ENCODE data around the gene GOT1. TPM values are rescaled to one million over a fixed set of nuclear protein-coding genes. Genes with fewer than 3 reads are reported as not detected.

GOT1 gene
- total RNA-seq, 1 experiment from 2014 or later = 56.8 TPM

DNA sequence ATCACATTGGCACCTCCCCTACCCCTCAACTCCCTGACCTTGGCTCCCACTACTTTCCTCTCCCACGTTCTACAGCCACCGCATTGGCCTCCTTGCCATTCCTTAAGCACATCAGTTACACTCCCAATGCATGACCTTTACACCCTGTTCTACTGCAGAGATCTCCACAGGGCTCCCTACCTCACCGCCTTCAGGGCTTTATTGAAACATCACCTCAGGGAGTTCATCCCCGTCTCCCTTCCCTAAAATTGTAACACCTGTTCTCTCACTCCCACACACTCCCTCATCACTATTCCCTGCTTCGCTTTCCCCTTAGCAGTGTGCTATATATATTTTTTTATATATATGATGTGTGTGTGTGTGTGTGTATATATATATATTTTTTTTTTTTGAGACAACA, 82.8 kb downstream of the GOT1 start:
- no peak for DNase-seq (ENCODE audit: low spot score)
- Mint-ChIP-seq H3K4me3 (no peak overlapping the region), H3K27ac (no peak overlapping the region), H3K36me3 (no peaks in the 10 kb centered on the region), H3K4me1 (peaks cover 8% of the 10 kb centered on the region), H3K9me3 (no peaks in the 10 kb centered on the region), H3K27me3 (ENCODE audit: low read depth) (peaks cover 6% of the 10 kb centered on the region)
- ChIA-PET POLR2A (no interaction called here), CTCF (no interaction called here)
- TF ChIP-seq, protein P1, sequence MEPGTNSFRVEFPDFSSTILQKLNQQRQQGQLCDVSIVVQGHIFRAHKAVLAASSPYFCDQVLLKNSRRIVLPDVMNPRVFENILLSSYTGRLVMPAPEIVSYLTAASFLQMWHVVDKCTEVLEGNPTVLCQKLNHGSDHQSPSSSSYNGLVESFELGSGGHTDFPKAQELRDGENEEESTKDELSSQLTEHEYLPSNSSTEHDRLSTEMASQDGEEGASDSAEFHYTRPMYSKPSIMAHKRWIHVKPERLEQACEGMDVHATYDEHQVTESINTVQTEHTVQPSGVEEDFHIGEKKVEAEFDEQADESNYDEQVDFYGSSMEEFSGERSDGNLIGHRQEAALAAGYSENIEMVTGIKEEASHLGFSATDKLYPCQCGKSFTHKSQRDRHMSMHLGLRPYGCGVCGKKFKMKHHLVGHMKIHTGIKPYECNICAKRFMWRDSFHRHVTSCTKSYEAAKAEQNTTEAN (CRISPR knock-in tag; IDR thresholded peaks at IDR 0.05) = no peak
- TF ChIP-seq ZNF532 (CRISPR knock-in tag; IDR thresholded peaks at IDR 0.05; ENCODE audit: borderline replicate concordance) = no peak
- TF ChIP-seq, protein P2, sequence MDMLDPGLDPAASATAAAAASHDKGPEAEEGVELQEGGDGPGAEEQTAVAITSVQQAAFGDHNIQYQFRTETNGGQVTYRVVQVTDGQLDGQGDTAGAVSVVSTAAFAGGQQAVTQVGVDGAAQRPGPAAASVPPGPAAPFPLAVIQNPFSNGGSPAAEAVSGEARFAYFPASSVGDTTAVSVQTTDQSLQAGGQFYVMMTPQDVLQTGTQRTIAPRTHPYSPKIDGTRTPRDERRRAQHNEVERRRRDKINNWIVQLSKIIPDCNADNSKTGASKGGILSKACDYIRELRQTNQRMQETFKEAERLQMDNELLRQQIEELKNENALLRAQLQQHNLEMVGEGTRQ (CRISPR knock-in tag; IDR thresholded peaks at IDR 0.05) = no peak
- no peak for TF ChIP-seq RORB (CRISPR knock-in tag; IDR thresholded peaks at IDR 0.05)
- TF ChIP-seq, protein P3, sequence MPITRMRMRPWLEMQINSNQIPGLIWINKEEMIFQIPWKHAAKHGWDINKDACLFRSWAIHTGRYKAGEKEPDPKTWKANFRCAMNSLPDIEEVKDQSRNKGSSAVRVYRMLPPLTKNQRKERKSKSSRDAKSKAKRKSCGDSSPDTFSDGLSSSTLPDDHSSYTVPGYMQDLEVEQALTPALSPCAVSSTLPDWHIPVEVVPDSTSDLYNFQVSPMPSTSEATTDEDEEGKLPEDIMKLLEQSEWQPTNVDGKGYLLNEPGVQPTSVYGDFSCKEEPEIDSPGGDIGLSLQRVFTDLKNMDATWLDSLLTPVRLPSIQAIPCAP (CRISPR knock-in tag; IDR thresholded peaks at IDR 0.05) = no peak
- TF ChIP-seq ZNF423 (CRISPR knock-in tag; IDR thresholded peaks at IDR 0.05) = no peak
- TF ChIP-seq GABPB1 (CRISPR knock-in tag; IDR thresholded peaks at IDR 0.05) = no peak
- no peak for TF ChIP-seq ZNF232 (CRISPR knock-in tag; IDR thresholded peaks at IDR 0.05)
- no peak for TF ChIP-seq ATF1 (CRISPR knock-in tag; IDR thresholded peaks at IDR 0.05)
- no peak for TF ChIP-seq PRRX2 (CRISPR knock-in tag; IDR thresholded peaks at IDR 0.05)
- no peak for TF ChIP-seq E2F4 (CRISPR knock-in tag; IDR thresholded peaks at IDR 0.05; ENCODE audit: borderline replicate concordance, low read depth)
- TF ChIP-seq ETV6 (CRISPR knock-in tag; IDR thresholded peaks at IDR 0.05) = no peak
- TF ChIP-seq NFATC4 (CRISPR knock-in tag; IDR thresholded peaks at IDR 0.05) = no peak
- TF ChIP-seq TEAD4 (CRISPR knock-in tag; IDR thresholded peaks at IDR 0.05) = no peak
- no peak for TF ChIP-seq NR1H2 (CRISPR knock-in tag; IDR thresholded peaks at IDR 0.05)
- no peak for TF ChIP-seq ZNF121 (CRISPR knock-in tag; IDR thresholded peaks at IDR 0.05)
- TF ChIP-seq ZNF317 (CRISPR knock-in tag; IDR thresholded peaks at IDR 0.05; ENCODE audit: borderline replicate concordance, low read depth) = no peak
- no peak for TF ChIP-seq FOXP1 (CRISPR knock-in tag; IDR thresholded peaks at IDR 0.05; ENCODE audit: borderline replicate concordance)
- TF ChIP-seq, protein P4, sequence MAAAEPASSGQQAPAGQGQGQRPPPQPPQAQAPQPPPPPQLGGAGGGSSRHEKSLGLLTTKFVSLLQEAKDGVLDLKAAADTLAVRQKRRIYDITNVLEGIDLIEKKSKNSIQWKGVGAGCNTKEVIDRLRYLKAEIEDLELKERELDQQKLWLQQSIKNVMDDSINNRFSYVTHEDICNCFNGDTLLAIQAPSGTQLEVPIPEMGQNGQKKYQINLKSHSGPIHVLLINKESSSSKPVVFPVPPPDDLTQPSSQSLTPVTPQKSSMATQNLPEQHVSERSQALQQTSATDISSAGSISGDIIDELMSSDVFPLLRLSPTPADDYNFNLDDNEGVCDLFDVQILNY (CRISPR knock-in tag; IDR thresholded peaks at IDR 0.05) = no peak
- no peak for ATAC-seq

Other genes with a start within 250 kb of the GOT1 start
- gene HPSE2, start 194.8 kb downstream of the GOT1 start, total RNA-seq (2021) = 0.37 to 0.66 TPM (median 0.60 TPM) in 3 replicates
- gene CNNM1, start 101.3 kb downstream of the GOT1 start, total RNA-seq (2021) = 0.90 to 1.4 TPM (median 1.1 TPM) in 3 replicates
- not detected in 3 replicates for gene NKX2-3, start 102.3 kb upstream of the GOT1 start, total RNA-seq (2021)
- 17.3 to 18.3 TPM (median 18.2 TPM) in 3 replicates for gene SLC25A28, start 189.8 kb upstream of the GOT1 start, total RNA-seq (2021)
- gene ENTPD7, start 228.9 kb upstream of the GOT1 start, total RNA-seq (2021) = 10.2 to 11.4 TPM (median 11.2 TPM) in 3 replicates